ENCODE data around the gene OAS3. TPM values are rescaled to one million over a fixed set of nuclear protein-coding genes. Genes with fewer than 3 reads are reported as not detected.

Gene OAS3
- total RNA-seq, 1 donor from 2014 or later: 4.6 TPM

DNA sequence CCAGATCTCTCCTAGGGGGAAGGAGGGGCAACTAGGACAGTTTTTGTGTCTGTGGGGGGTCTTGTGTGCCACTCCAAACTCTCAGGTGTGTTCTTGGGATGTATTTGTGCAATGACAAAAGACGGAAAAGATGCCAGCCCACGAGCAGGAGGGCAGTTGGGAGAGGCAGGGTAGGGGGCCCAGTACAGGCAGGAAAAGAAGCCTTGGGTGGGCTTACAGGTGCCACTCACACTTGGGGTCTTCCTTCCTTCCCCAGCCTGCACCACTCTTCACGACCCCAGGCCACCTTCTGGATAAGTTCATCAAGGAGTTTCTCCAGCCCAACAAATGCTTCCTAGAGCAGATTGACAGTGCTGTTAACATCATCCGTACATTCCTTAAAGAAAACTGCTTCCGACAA is 64.4 kb downstream of the OAS3 start:
- DNase-seq (ENCODE audit: extremely low spot score, unreplicated experiment): no peak
- H3K27me3 Mint-ChIP-seq: peaks cover 46% of the 10 kb centered on the region
- no peaks in the 10 kb centered on the region for H3K36me3 Mint-ChIP-seq
- no peaks in the 10 kb centered on the region for H3K9me3 Mint-ChIP-seq
- TF ChIP-seq, protein P1, sequence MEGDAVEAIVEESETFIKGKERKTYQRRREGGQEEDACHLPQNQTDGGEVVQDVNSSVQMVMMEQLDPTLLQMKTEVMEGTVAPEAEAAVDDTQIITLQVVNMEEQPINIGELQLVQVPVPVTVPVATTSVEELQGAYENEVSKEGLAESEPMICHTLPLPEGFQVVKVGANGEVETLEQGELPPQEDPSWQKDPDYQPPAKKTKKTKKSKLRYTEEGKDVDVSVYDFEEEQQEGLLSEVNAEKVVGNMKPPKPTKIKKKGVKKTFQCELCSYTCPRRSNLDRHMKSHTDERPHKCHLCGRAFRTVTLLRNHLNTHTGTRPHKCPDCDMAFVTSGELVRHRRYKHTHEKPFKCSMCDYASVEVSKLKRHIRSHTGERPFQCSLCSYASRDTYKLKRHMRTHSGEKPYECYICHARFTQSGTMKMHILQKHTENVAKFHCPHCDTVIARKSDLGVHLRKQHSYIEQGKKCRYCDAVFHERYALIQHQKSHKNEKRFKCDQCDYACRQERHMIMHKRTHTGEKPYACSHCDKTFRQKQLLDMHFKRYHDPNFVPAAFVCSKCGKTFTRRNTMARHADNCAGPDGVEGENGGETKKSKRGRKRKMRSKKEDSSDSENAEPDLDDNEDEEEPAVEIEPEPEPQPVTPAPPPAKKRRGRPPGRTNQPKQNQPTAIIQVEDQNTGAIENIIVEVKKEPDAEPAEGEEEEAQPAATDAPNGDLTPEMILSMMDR (conservative IDR thresholded peaks at IDR 0.05): no peak
- no peak overlapping the region for H3K4me3 Mint-ChIP-seq
- H3K27ac Mint-ChIP-seq: no peak overlapping the region
- H3K4me1 Mint-ChIP-seq (ENCODE audit: unreplicated experiment): no peaks in the 10 kb centered on the region

DNA sequence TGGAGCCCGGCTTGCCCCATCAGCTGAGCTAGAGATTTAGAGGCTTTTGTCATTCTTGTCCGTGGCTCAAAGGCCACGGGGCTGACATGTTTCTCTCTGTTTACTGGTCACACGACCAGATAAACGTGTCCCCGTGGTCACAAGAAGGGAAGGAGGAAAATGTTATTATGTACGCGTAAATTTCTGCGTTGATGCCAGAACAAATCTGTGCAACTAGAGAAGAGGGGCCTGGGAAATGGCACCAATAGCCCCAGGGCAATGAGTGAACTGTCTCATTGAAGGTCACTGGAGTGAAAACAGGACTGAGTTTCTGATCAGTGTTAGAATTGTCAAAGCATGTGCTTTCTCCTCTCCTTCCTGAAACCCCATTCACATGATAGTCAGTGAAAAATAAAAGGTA is 65.4 kb downstream of the OAS3 start:
- Mint-ChIP-seq H3K4me1 (ENCODE audit: unreplicated experiment) (no peaks in the 10 kb centered on the region), H3K4me3 (no peak overlapping the region), H3K36me3 (no peaks in the 10 kb centered on the region), H3K27ac (no peak overlapping the region), H3K9me3 (no peaks in the 10 kb centered on the region), H3K27me3 (peaks cover 48% of the 10 kb centered on the region)
- no peak for DNase-seq (ENCODE audit: extremely low spot score, unreplicated experiment)
- TF ChIP-seq, protein P1 (conservative IDR thresholded peaks at IDR 0.05): no peak

DNA sequence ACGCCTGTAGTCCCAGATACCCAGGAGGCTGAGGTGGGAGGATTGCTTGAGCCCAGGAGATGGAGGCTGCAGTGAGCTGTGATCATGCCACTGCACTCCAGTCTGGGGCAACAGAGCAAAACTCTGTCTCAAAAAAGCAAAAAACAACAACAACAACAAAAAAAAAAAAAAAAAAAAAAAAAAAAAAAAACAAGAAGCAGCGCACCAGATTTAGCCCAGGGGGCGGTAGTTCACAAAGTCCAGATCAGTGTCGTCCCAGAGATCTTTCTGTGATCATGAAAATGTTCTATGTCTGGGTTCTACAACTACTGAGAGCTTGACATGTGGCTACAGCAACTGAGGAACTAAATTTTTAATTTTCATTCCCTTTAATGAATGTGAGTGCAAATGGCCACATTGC is 67.5 kb downstream of the OAS3 start:
- Mint-ChIP-seq H3K36me3 (no peaks in the 10 kb centered on the region), H3K27me3 (peaks cover 53% of the 10 kb centered on the region), H3K4me1 (ENCODE audit: unreplicated experiment) (no peaks in the 10 kb centered on the region), H3K27ac (no peak overlapping the region), H3K9me3 (no peaks in the 10 kb centered on the region), H3K4me3 (no peak overlapping the region)
- DNase-seq (ENCODE audit: extremely low spot score, unreplicated experiment): no peak
- TF ChIP-seq, protein P1 (conservative IDR thresholded peaks at IDR 0.05): peak; percentile 66

DNA sequence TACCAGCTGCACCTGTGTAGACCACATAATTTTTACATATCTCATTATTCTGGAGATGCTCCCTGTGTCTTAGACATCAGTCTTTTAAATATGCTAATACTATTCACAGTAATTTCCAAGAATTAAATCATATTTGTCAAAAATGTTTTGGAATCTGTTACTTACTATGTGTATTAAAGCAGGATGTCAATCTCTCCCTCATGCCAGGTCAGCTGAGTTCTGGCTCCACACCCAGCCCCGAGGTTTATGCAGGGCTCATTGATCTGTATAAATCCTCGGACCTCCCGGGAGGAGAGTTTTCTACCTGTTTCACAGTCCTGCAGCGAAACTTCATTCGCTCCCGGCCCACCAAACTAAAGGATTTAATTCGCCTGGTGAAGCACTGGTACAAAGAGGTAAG is 67.9 kb downstream of the OAS3 start:
- H3K27ac Mint-ChIP-seq: no peak overlapping the region
- no peaks in the 10 kb centered on the region for H3K36me3 Mint-ChIP-seq
- no peaks in the 10 kb centered on the region for H3K9me3 Mint-ChIP-seq
- no peak for DNase-seq (ENCODE audit: extremely low spot score, unreplicated experiment)
- no peaks in the 10 kb centered on the region for H3K4me1 Mint-ChIP-seq (ENCODE audit: unreplicated experiment)
- TF ChIP-seq, protein P1 (conservative IDR thresholded peaks at IDR 0.05): no peak
- H3K4me3 Mint-ChIP-seq: no peak overlapping the region
- peaks cover 55% of the 10 kb centered on the region for H3K27me3 Mint-ChIP-seq

DNA sequence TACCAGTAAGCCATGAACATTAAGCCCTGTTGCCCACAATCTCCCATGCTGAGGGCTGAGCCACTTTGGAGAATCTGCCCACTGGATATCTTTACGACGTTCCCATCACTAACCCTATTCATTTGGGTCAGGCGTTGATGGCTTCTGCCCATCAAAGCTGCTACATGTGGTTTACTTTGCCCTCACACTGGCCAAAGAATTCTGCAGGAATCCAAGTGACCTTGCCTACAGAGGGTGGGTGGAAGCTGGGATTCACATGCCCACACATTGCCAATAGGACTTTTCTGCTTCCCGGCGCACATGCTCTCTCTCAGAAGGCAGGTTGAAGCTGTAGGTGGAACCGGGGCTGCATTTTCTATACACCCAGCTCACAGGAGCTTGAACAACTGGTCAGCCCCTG is 68.4 kb downstream of the OAS3 start:
- TF ChIP-seq, protein P1 (conservative IDR thresholded peaks at IDR 0.05): no peak
- no peaks in the 10 kb centered on the region for H3K4me1 Mint-ChIP-seq (ENCODE audit: unreplicated experiment)
- peaks cover 1% of the 10 kb centered on the region for H3K9me3 Mint-ChIP-seq
- DNase-seq (ENCODE audit: extremely low spot score, unreplicated experiment): no peak
- H3K27me3 Mint-ChIP-seq: peaks cover 55% of the 10 kb centered on the region
- H3K4me3 Mint-ChIP-seq: no peak overlapping the region
- no peak overlapping the region for H3K27ac Mint-ChIP-seq
- no peaks in the 10 kb centered on the region for H3K36me3 Mint-ChIP-seq

DNA sequence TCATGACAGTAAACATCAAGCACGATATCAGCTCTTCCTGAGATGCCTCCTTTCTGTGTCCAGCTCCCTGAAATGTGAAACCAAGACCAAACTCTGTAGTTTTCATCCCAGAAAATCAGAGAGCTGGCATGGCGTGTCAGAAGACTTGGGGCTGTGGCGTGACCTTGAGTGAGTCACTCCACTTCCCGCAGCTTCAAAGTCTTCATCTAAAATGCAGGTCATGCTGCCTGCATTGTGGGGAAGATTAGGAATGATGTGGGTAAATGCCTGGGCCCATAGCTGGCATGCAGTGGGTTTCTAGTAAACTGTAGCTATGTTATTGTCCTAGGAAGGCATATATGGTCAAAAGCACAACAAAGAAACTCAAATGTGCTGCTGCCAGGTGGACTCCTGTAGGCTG is 68.9 kb downstream of the OAS3 start:
- Mint-ChIP-seq H3K4me3 (no peak overlapping the region), H3K36me3 (no peaks in the 10 kb centered on the region), H3K9me3 (peaks cover 4% of the 10 kb centered on the region), H3K27me3 (peaks cover 57% of the 10 kb centered on the region), H3K27ac (no peak overlapping the region), H3K4me1 (ENCODE audit: unreplicated experiment) (no peaks in the 10 kb centered on the region)
- no peak for DNase-seq (ENCODE audit: extremely low spot score, unreplicated experiment)
- TF ChIP-seq, protein P1 (conservative IDR thresholded peaks at IDR 0.05): no peak
